Glomerular endothelial cell (primary cell): Measurements from ENCODE around the gene CASP8. TPM values are rescaled to one million over a fixed set of nuclear protein-coding genes. Genes with fewer than 3 reads are reported as not detected.

Source experiments
- DNase-seq: peaks from one replicate; pipeline ENCODE4 v3.0.0-alpha.2; 2011; ENCODE audit warnings: low read depth, low spot score; ENCODE audit errors: extremely low read depth
- total RNA-seq: library from RNA; depleted of rRNA; stranded (reverse); fragments of >200 nt; gene quantifications from 2 replicates; pipeline ENCODE4 v1.2.3, GENCODE V29; 2015

Gene CASP8
- total RNA-seq, 1 donor from 2014 or later: 11.6 TPM

- no peak for DNase-seq
Observed at GRCh38 chr2:201242571-201243277, 17.6 kb upstream of the CASP8 start.

GRCh38 chr2:201244829-201245228, 15.5 kb upstream of the CASP8 start:
- no peak for DNase-seq

GRCh38 chr2:201246280-201246679, 14.1 kb upstream of the CASP8 start:
- no peak for DNase-seq

- DNase-seq: no peak
Observed at GRCh38 chr2:201248288-201248844, 12.0 kb upstream of the CASP8 start.

- no peak for DNase-seq
Observed at GRCh38 chr2:201249889-201250288, 10.4 kb upstream of the CASP8 start.

GRCh38 chr2:201250741-201251140, 9.6 kb upstream of the CASP8 start:
- DNase-seq: no peak

- DNase-seq: no peak
Observed at GRCh38 chr2:201254081-201254730, 6.1 kb upstream of the CASP8 start.

GRCh38 chr2:201255408-201256033, 4.8 kb upstream of the CASP8 start:
- no peak for DNase-seq

- DNase-seq: no peak
Observed at GRCh38 chr2:201256082-201256481, 4.3 kb upstream of the CASP8 start.

GRCh38 chr2:201257381-201257955, 2.9 kb upstream of the CASP8 start:
- no peak for DNase-seq

- peak; percentile 75 for DNase-seq
Observed at GRCh38 chr2:201257956-201258665, 2.2 kb upstream of the CASP8 start.

GRCh38 chr2:201258666-201259615, 1.4 kb upstream of the CASP8 start:
- DNase-seq: no peak

- no peak for DNase-seq
Observed at GRCh38 chr2:201261471-201261870, 1.1 kb downstream of the CASP8 start.

- no peak for DNase-seq
Observed at GRCh38 chr2:201261906-201262305, 1.6 kb downstream of the CASP8 start.

GRCh38 chr2:201262718-201263117, 2.4 kb downstream of the CASP8 start:
- DNase-seq: no peak

- no peak for DNase-seq
Observed at GRCh38 chr2:201263779-201264178, 3.4 kb downstream of the CASP8 start.

GRCh38 chr2:201264472-201265173, 4.3 kb downstream of the CASP8 start:
- no peak for DNase-seq

- no peak for DNase-seq
Observed at GRCh38 chr2:201266629-201267028, 6.3 kb downstream of the CASP8 start.
